ENCODE results near the gene MCM9.
A peak's percentile ranks its signal among the peaks of the same experiment; 100 is the strongest.

MCM9 gene

GRCh38 chr6:118934461-118935330 is at the start of gene MCM9:
Gene MCM9 (minus strand): TSS chr6:118935159. CDS start chr6:118931723, 3,436 bp downstream.
- Histone ChIP-seq H3K9me3 (ENCODE audit: low read length) (no peaks in the 10 kb centered on the region), H3K4me3 (ENCODE audit: low read depth in 1 of 2, low read length in 2 of 2) (peak within 1 kb of the TSS; percentile 95 to 99), H3K4me1 (ENCODE audit: insufficient read depth, low read length) (peaks cover 3% of the 10 kb centered on the region), H3K27me3 (ENCODE audit: control insufficient read depth in 1 of 2, insufficient read depth in 2 of 2, low read length in 2 of 2) (no peaks in the 10 kb centered on the region), H3K9ac (ENCODE audit: low read length) (peak within 1 kb of the TSS; percentile 78), H3K27ac (ENCODE audit: low read depth, low read length) (peak within 1 kb of the TSS; percentile 100), H3K36me3 (ENCODE audit: insufficient read depth, low read length) (peaks cover 7% of the 10 kb centered on the region)

- no peaks in the 10 kb centered on the region for H3K4me1 ChIP-seq (ENCODE audit: insufficient read depth, low read length)
- no peak overlapping the region for H3K4me3 ChIP-seq (ENCODE audit: low read depth in 1 of 2, low read length in 2 of 2)
- no peak overlapping the region for H3K9ac ChIP-seq (ENCODE audit: low read length)
- no peak overlapping the region for H3K27ac ChIP-seq (ENCODE audit: low read depth, low read length)
- no peaks in the 10 kb centered on the region for H3K27me3 ChIP-seq (ENCODE audit: control insufficient read depth in 1 of 2, insufficient read depth in 2 of 2, low read length in 2 of 2)
- H3K9me3 ChIP-seq (ENCODE audit: low read length): no peaks in the 10 kb centered on the region
- no peaks in the 10 kb centered on the region for H3K36me3 ChIP-seq (ENCODE audit: insufficient read depth, low read length)
Measured at GRCh38 chr6:118984342-118984741, 49.4 kb upstream of the MCM9 start.

GRCh38 chr6:118982575-118982911 is 47.6 kb upstream of the MCM9 start:
- Histone ChIP-seq H3K9ac (ENCODE audit: low read length) (no peak overlapping the region), H3K4me3 (ENCODE audit: low read depth in 1 of 2, low read length in 2 of 2) (no peak overlapping the region), H3K9me3 (ENCODE audit: low read length) (no peaks in the 10 kb centered on the region), H3K36me3 (ENCODE audit: insufficient read depth, low read length) (no peaks in the 10 kb centered on the region), H3K27ac (ENCODE audit: low read depth, low read length) (no peak overlapping the region), H3K4me1 (ENCODE audit: insufficient read depth, low read length) (no peaks in the 10 kb centered on the region), H3K27me3 (ENCODE audit: control insufficient read depth in 1 of 2, insufficient read depth in 2 of 2, low read length in 2 of 2) (no peaks in the 10 kb centered on the region)

GRCh38 chr6:118981884-118982574 is 47.1 kb upstream of the MCM9 start:
- Histone ChIP-seq H3K36me3 (ENCODE audit: insufficient read depth, low read length) (no peaks in the 10 kb centered on the region), H3K27ac (ENCODE audit: low read depth, low read length) (no peak overlapping the region), H3K9me3 (ENCODE audit: low read length) (no peaks in the 10 kb centered on the region), H3K4me3 (ENCODE audit: low read depth in 1 of 2, low read length in 2 of 2) (no peak overlapping the region), H3K9ac (ENCODE audit: low read length) (no peak overlapping the region), H3K4me1 (ENCODE audit: insufficient read depth, low read length) (no peaks in the 10 kb centered on the region), H3K27me3 (ENCODE audit: control insufficient read depth in 1 of 2, insufficient read depth in 2 of 2, low read length in 2 of 2) (no peaks in the 10 kb centered on the region)

GRCh38 chr6:118980063-118980462 is 45.1 kb upstream of the MCM9 start:
- H3K9ac ChIP-seq (ENCODE audit: low read length): no peak overlapping the region

GRCh38 chr6:118974790-118975189 is 39.8 kb upstream of the MCM9 start:
- Histone ChIP-seq H3K9ac (ENCODE audit: low read length) (no peak overlapping the region), H3K36me3 (ENCODE audit: insufficient read depth, low read length) (no peaks in the 10 kb centered on the region), H3K27me3 (ENCODE audit: control insufficient read depth in 1 of 2, insufficient read depth in 2 of 2, low read length in 2 of 2) (no peaks in the 10 kb centered on the region), H3K27ac (ENCODE audit: low read depth, low read length) (no peak overlapping the region), H3K4me1 (ENCODE audit: insufficient read depth, low read length) (no peaks in the 10 kb centered on the region), H3K9me3 (ENCODE audit: low read length) (no peaks in the 10 kb centered on the region), H3K4me3 (ENCODE audit: low read depth in 1 of 2, low read length in 2 of 2) (no peak overlapping the region)

More at GRCh38 chr6:118980063-118980462, 45.1 kb upstream of the MCM9 start:
- Histone ChIP-seq H3K27me3 (ENCODE audit: control insufficient read depth in 1 of 2, insufficient read depth in 2 of 2, low read length in 2 of 2) (no peaks in the 10 kb centered on the region), H3K4me3 (ENCODE audit: low read depth in 1 of 2, low read length in 2 of 2) (no peak overlapping the region), H3K9me3 (ENCODE audit: low read length) (no peaks in the 10 kb centered on the region), H3K36me3 (ENCODE audit: insufficient read depth, low read length) (no peaks in the 10 kb centered on the region), H3K4me1 (ENCODE audit: insufficient read depth, low read length) (no peaks in the 10 kb centered on the region), H3K27ac (ENCODE audit: low read depth, low read length) (no peak overlapping the region)

- no peak overlapping the region for H3K27ac ChIP-seq (ENCODE audit: low read depth, low read length)
- H3K27me3 ChIP-seq (ENCODE audit: control insufficient read depth in 1 of 2, insufficient read depth in 2 of 2, low read length in 2 of 2): no peaks in the 10 kb centered on the region
- H3K4me3 ChIP-seq (ENCODE audit: low read depth in 1 of 2, low read length in 2 of 2): no peak overlapping the region
- H3K9ac ChIP-seq (ENCODE audit: low read length): no peak overlapping the region
- no peaks in the 10 kb centered on the region for H3K36me3 ChIP-seq (ENCODE audit: insufficient read depth, low read length)
- no peaks in the 10 kb centered on the region for H3K4me1 ChIP-seq (ENCODE audit: insufficient read depth, low read length)
- no peaks in the 10 kb centered on the region for H3K9me3 ChIP-seq (ENCODE audit: low read length)
Measured at GRCh38 chr6:118971682-118972081, 36.7 kb upstream of the MCM9 start.

- H3K9me3 ChIP-seq (ENCODE audit: low read length): no peaks in the 10 kb centered on the region
- H3K27ac ChIP-seq (ENCODE audit: low read depth, low read length): no peak overlapping the region
- H3K36me3 ChIP-seq (ENCODE audit: insufficient read depth, low read length): no peaks in the 10 kb centered on the region
- no peak overlapping the region for H3K9ac ChIP-seq (ENCODE audit: low read length)
- no peaks in the 10 kb centered on the region for H3K27me3 ChIP-seq (ENCODE audit: control insufficient read depth in 1 of 2, insufficient read depth in 2 of 2, low read length in 2 of 2)
- H3K4me3 ChIP-seq (ENCODE audit: low read depth in 1 of 2, low read length in 2 of 2): no peak overlapping the region
- no peaks in the 10 kb centered on the region for H3K4me1 ChIP-seq (ENCODE audit: insufficient read depth, low read length)
Measured at GRCh38 chr6:118970866-118971265, 35.9 kb upstream of the MCM9 start.

GRCh38 chr6:118968416-118968815 is 33.5 kb upstream of the MCM9 start:
- H3K4me1 ChIP-seq (ENCODE audit: insufficient read depth, low read length): no peaks in the 10 kb centered on the region
- no peak overlapping the region for H3K27ac ChIP-seq (ENCODE audit: low read depth, low read length)
- no peaks in the 10 kb centered on the region for H3K36me3 ChIP-seq (ENCODE audit: insufficient read depth, low read length)
- H3K9ac ChIP-seq (ENCODE audit: low read length): no peak overlapping the region
- H3K4me3 ChIP-seq (ENCODE audit: low read depth in 1 of 2, low read length in 2 of 2): no peak overlapping the region
- H3K27me3 ChIP-seq (ENCODE audit: control insufficient read depth in 1 of 2, insufficient read depth in 2 of 2, low read length in 2 of 2): no peaks in the 10 kb centered on the region
- no peaks in the 10 kb centered on the region for H3K9me3 ChIP-seq (ENCODE audit: low read length)

GRCh38 chr6:118967239-118967638 is 32.3 kb upstream of the MCM9 start:
- H3K4me1 ChIP-seq (ENCODE audit: insufficient read depth, low read length): no peaks in the 10 kb centered on the region
- H3K27ac ChIP-seq (ENCODE audit: low read depth, low read length): no peak overlapping the region
- no peaks in the 10 kb centered on the region for H3K9me3 ChIP-seq (ENCODE audit: low read length)
- H3K4me3 ChIP-seq (ENCODE audit: low read depth in 1 of 2, low read length in 2 of 2): no peak overlapping the region
- no peak overlapping the region for H3K9ac ChIP-seq (ENCODE audit: low read length)
- H3K27me3 ChIP-seq (ENCODE audit: control insufficient read depth in 1 of 2, insufficient read depth in 2 of 2, low read length in 2 of 2): no peaks in the 10 kb centered on the region
- H3K36me3 ChIP-seq (ENCODE audit: insufficient read depth, low read length): no peaks in the 10 kb centered on the region

- Histone ChIP-seq H3K27ac (ENCODE audit: low read depth, low read length) (no peak overlapping the region), H3K9me3 (ENCODE audit: low read length) (no peaks in the 10 kb centered on the region), H3K9ac (ENCODE audit: low read length) (no peak overlapping the region), H3K4me1 (ENCODE audit: insufficient read depth, low read length) (no peaks in the 10 kb centered on the region), H3K27me3 (ENCODE audit: control insufficient read depth in 1 of 2, insufficient read depth in 2 of 2, low read length in 2 of 2) (no peaks in the 10 kb centered on the region), H3K36me3 (ENCODE audit: insufficient read depth, low read length) (no peaks in the 10 kb centered on the region), H3K4me3 (ENCODE audit: low read depth in 1 of 2, low read length in 2 of 2) (no peak overlapping the region)
Measured at GRCh38 chr6:118965843-118966370, 30.9 kb upstream of the MCM9 start.

Data from muscle layer of colon (tissue), 2 donors.